IMR-90 (cell line): Measurements from ENCODE around the gene ANO8. TPM values are rescaled to one million over a fixed set of nuclear protein-coding genes. Genes with fewer than 3 reads are reported as not detected.

Experiments used
- NFE2L2 ChIP-seq: fragments of 150-350 bp; IDR thresholded peaks from 2 replicates; pipeline ENCODE4 v1.6.1; 2016; ENCODE audit warnings: low read depth, mild to moderate bottlenecking, low read length
- POLR2A ChIP-seq: IDR thresholded peaks from 2 replicates; pipeline ENCODE4 v1.6.1; 2012; ENCODE audit warnings: mild to moderate bottlenecking, low read depth, low read length
- polyA plus RNA-seq, 3 experiments: library from polyadenylated mRNA; depleted of rRNA; stranded (reverse); fragments of >200 nt; gene quantifications; 2 replicates each; pipeline ENCODE4 v1.2.3, GENCODE V29; 2012; ENCODE audit warnings: low replicate concordance in 1 of 3
- total RNA-seq: library from RNA; depleted of rRNA; stranded (reverse); fragments of >200 nt; gene quantifications from 2 replicates; pipeline ENCODE4 v1.2.3, GENCODE V29; 2012
- TF ChIP-seq, protein P1 (sequence below): fragments of 150-350 bp; IDR thresholded peaks from 2 replicates; pipeline ENCODE4 v1.6.1; 2017; ENCODE audit warnings: mild to moderate bottlenecking, antibody characterized with exemption, low read length, low read depth

ANO8 gene
- total and polyA plus RNA-seq, 2 of the 4 experiments (the other 2 are of a cell fraction), result 1.6 to 5.6 TPM

DNA sequence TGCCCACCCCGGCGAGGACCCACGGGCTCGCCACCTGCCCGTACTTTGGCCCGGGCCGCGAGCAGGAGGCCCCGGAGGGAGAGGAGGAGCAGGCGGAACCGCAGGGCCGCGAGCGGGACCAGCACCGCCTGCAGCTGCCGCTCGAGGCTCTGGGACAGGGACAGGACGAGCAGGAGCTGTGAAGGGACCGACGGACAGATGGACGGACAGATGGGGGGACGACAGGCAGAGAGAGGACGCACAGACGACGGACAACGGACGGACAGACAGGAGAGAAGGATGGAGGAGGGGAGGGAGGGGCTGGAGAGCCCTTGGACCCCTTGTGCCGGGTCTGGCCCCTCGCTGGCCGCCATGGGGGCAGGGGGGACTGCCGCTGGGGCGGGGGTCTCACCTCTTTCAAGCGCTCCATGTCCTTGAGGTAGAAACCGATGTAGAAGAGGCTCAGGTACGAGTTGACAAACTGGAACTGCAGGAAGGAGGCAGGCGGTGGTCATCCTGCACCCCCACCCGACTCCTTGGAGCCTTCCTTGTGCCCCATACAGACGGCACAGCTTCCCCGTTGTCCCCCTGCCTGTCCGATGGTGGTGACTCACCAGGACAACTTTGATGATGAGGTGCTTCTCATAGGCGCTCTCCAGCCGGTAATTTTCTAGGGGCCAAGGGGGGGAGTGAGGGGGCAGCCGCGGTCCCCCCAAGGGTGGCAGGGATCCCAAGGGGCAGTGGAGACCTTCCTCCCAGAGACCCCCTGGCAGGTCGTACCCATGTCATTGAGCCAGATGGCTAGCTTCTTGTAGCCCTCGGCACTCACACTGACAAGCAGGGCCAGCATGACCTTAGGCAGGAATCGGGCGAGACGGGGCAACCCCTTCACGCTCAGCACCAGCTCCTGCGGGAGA, 5.0 kb downstream of the ANO8 start (continued):
- TF ChIP-seq, protein P1, sequence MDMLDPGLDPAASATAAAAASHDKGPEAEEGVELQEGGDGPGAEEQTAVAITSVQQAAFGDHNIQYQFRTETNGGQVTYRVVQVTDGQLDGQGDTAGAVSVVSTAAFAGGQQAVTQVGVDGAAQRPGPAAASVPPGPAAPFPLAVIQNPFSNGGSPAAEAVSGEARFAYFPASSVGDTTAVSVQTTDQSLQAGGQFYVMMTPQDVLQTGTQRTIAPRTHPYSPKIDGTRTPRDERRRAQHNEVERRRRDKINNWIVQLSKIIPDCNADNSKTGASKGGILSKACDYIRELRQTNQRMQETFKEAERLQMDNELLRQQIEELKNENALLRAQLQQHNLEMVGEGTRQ, result no peak
- TF ChIP-seq NFE2L2 (no peak), POLR2A (no peak)
